HG03469 (cell line): ENCODE data around the gene CELSR1.
"Not testable (repeated sequence)": the region's sequence is repeated elsewhere in the genome, so short reads cannot be mapped to it uniquely, and the experiment has no call there.

Experiments used
- ATAC-seq: cut with Tn5 transposase; IDR thresholded peaks from one replicate; pipeline ENCODE4 v1.9.1; 2021; ENCODE audit warnings: mild to moderate bottlenecking, moderate library complexity, moderate number of reproducible peaks; ENCODE audit not compliant: unreplicated experiment

The CELSR1 gene

GRCh38 chr22:46405901-46406300, 131.5 kb downstream of the CELSR1 start:
- ATAC-seq = no peak

- ATAC-seq = not testable (repeated sequence)
These were observed 133.5 kb downstream of the CELSR1 start for GRCh38 chr22:46403880-46404279.

DNA sequence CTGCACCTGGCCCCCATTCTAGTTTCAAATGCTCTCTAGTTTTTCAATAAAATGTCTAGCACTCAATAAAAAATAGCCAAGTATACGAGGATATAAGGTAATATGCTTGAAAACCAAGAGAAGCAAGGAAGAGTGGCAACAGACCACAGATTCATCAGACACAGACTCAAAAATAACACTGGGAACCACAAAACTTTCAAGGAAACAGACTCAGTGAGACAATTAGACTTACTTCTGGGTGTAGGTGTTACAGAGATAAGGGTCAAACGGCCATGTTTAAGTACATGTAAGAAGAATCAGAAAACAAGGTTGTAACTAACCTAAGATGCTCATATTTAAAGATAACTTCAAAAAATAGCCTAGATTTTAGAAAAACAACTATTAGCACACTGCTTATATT, 134.9 kb downstream of the CELSR1 start:
- ATAC-seq = no peak

GRCh38 chr22:46401370-46401769, 136.1 kb downstream of the CELSR1 start:
- ATAC-seq = no peak

- no peak for ATAC-seq
These were observed 138.0 kb downstream of the CELSR1 start for GRCh38 chr22:46399251-46400024.

DNA sequence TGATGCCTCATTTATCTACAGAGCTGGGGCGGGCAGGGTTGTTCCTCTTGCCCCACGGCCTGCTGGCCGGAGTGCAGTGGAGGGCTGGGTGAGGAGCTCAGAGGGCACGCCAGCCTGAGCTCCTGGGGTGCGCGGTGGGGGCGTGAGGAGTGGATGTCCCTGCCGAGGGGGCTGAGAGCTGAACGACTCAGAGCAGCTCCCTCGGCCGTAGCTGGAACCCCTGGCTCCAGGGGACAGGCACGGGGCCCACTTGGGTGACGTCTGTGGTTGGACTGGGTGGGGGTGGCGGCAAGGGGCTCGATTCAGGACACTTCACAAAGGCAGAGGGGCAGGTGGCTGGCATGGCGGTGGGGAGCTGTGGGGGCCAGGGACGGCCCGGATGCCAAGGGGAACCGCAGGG, 139.5 kb downstream of the CELSR1 start:
- no peak for ATAC-seq

DNA sequence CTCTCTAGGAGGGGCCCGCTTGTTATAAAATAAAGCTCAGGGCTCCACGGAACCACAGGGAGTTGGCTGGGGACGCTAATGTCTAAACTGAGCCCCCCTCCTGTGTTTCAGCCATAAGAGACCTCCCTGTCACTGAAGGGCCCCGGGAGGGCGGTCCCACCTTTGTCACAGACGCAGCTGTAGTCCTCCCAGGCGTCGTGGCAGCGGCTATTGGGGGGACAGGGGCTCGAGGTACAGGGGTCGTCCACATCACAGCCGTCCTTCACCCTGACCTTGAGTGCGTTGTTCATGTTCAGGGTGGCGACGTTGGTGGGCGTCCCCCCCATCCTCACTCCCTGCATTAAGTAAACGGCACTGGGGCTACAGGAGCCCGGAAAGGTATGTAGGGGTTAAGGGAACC, 139.9 kb downstream of the CELSR1 start:
- no peak for ATAC-seq

DNA sequence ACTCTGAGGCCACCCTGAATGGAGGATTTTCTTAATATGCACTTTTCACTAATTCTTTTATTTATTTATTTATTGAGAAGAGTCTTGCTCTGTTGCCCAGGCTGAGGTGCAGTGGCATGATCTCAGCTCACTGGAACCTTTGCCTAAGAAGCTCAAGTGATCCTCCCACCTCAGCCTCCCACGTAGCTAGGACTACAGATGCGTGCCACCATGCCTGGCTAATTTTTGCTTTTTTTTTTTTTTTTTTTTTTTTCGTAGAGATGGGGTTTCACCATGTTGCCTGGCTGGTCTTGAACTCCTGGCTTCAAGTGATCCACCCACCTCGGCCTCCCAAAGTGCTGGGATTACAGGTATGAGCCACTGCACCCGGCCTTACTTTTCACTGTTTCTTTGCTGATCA, 140.4 kb downstream of the CELSR1 start:
- ATAC-seq = not testable (repeated sequence)

DNA sequence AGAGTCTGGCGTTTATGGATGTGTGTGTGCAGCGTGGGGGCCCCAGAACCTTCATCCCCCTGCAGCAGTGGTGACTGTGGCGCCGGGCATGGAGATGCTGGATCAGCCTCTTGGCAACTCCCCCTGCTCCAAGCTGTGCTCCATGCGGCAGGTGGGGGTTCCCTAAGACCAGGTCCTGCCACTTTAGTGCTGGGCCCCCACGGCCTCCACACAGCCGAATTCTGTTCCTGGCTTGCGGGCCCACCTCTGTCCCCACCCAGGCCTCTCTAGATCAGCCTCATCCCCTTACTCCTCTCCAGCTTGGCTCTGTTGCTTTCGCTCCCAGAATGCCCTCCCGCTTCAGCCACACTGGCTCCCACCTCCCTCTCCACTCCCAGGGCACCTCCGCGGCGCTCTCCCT, 142.3 kb downstream of the CELSR1 start:
- no peak for ATAC-seq

DNA sequence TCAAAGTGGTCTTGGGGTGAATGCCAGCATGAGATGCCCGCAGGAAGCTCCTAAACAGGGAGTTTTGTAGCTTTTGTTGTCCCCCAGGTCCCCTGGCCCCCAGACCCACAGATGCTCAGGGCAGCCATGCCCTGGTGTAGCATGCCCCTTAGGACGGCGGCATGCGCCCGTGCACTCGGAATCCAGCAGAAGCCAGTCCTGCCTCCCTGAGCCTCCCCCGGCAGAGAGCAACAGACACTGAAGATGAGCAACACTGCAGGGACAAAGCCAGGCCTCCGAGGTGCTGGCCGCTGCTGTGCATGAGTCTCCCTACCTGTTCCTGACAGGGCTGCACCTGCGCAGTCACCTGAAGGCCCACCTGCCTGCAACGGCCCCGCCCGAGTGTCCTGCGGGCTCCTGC, 142.8 kb downstream of the CELSR1 start:
- ATAC-seq = no peak

- ATAC-seq = no peak
These were observed 143.5 kb downstream of the CELSR1 start for GRCh38 chr22:46393873-46394272.

- no peak for ATAC-seq
These were observed 145.1 kb downstream of the CELSR1 start for GRCh38 chr22:46392137-46392844.

- no peak for ATAC-seq
These were observed 145.8 kb downstream of the CELSR1 start for GRCh38 chr22:46391486-46392136.

- no peak for ATAC-seq
These were observed 146.6 kb downstream of the CELSR1 start for GRCh38 chr22:46390652-46391301.

DNA sequence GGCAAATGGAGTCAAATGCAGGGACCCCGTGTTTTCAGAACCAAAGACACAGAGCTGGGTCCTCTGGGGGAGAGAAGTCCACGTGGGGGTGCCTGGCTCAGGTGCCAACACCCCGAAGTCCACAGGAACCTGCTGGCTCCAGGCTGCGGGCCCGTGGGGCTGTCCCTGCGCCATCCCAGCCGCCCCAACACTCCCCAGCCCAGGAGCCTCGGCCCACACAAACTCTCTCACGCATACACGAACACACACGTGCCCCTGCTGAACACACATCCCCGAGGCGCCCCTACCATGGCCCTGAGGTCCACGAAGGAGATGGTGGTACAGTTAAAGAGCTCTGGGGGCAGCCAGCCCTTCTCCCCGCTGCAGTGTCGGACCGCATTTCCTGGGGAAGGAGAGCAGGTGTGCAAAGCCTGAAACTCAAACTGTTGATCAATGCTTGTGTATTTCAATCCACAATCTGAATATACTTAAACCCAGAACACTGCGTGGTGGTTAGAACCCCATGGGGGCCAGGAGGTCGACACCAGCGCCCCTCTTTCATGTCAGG, 147.2 kb downstream of the CELSR1 start:
- ATAC-seq = no peak

GRCh38 chr22:46389081-46389480, 148.3 kb downstream of the CELSR1 start:
- no peak for ATAC-seq

GRCh38 chr22:46388647-46389046, 148.8 kb downstream of the CELSR1 start:
- no peak for ATAC-seq

- ATAC-seq = no peak
These were observed 149.7 kb downstream of the CELSR1 start for GRCh38 chr22:46387748-46388147.

- no peak for ATAC-seq
These were observed 151.1 kb downstream of the CELSR1 start for GRCh38 chr22:46386312-46386711.

DNA sequence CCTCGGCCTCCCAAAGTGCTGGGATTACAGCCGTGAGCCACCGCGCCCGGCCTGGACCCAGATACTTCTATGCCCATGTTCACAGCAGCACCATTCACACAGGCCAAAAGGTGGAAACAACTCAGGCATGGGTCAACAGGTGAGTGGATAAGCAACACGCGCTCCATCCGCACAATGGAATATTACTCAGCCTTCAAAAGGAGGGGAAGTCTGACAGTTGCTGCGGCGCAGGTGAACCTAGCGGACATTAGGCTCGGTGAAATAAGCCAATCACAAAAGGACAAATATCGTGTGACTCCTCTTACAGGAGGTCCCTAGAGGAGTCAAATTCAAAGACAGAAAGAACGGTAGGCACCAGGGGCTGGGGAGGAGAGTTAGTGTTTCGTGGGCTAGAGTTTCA, 154.9 kb downstream of the CELSR1 start:
- no peak for ATAC-seq

DNA sequence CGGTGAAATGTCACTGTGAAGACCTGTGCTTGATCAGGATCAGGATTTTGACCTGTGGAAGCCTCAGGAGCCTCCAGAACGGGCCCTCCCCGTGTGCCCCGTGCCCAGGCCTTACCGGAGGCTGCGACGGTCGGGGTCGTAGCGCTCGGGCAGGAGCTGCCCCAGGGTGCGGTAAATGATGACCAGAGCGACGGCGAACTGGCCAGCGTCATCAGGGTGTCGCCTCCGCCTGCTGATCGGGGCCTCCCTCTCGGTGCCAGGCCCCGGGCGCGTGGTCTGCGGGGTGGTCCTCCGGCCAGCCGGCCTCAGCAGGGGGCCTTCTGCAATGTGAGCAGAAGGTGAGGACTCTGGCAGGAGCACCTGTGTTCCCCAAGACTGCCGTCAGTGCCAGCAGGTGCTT, 155.7 kb downstream of the CELSR1 start:
- no peak for ATAC-seq
